ENCODE measurements around the gene PRR36. TPM values are rescaled to one million over a fixed set of nuclear protein-coding genes. Genes with fewer than 3 reads are reported as not detected.

The PRR36 gene
- total and polyA plus RNA-seq, 2 donors (not counting 1 experiment from before 2014, with no cell fraction given) = 0.01 TPM; not detected in 1

DNA sequence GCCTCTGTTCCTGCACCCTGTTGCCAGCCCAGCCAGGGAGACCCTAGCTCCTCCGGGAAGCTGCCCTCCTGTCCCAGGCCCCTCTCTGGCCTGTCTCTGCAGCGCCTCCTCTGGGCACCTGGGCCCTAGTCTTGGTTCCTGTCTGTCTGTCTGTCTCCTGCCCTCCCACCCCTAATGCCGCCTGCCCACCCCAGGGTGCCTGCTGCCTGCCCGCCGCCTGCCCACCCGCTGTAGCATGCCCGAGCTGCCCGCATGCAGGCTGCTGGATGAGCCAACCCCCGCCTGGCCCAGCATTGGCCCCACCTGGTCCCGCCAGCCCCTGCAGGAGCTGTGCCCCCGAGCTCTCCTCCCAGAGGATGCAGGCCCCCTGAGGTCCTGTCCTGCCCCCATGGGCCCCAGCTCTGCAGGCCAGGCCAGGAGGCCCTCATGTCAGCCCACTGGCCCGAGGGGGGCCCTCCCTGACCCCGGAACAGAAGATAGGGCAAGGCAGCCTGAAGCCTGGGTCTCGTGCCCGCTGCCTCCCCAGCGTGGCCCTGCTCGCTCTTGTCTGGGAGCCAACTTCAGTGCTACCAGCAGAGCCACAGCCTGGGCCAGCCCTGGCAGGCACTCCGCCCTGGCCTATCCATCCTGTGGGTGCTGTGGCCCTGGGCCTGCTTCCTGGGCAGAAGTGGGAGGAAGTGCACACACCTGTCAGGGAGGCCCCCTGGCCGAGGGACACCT, 34.7 kb upstream of the PRR36 start:
- Histone ChIP-seq H3K79me2 (ENCODE audit: control insufficient read depth, insufficient read depth, low read length) (peaks cover 40% of the 10 kb centered on the region), H3K9me3 (ENCODE audit: control extremely low read depth in 1 of 3, control insufficient read depth in 2 of 3, insufficient read depth in 1 of 3, low read length in 2 of 3) (no peaks in the 10 kb centered on the region), H2AFZ (ENCODE audit: insufficient read depth, low read depth, low read length, poor library complexity, severe bottlenecking) (no peak overlapping the region), H4K20me1 (ENCODE audit: control insufficient read depth, insufficient read depth, low read length, poor library complexity, severe bottlenecking) (peaks cover 94% of the 10 kb centered on the region), H3K27me3 (replicated peaks in 1 of 4; ENCODE audit: control extremely low read depth in 1 of 4, control insufficient read depth in 3 of 4, insufficient read depth in 4 of 4, low read length in 3 of 4) (no peaks in the 10 kb centered on the region), H3K4me1 (ENCODE audit: control insufficient read depth in 2 of 2, insufficient read depth in 2 of 2, low read length in 2 of 2) (peaks cover 12 to 13% of the 10 kb centered on the region in 2 donors), H3K4me2 (replicated peaks; ENCODE audit: low read depth, low read length, poor library complexity, severe bottlenecking) (no peak overlapping the region), H3K27ac (ENCODE audit: low read length in 2 of 2) (no peak overlapping the region), H3K36me3 (replicated peaks in 1 of 2; ENCODE audit: control extremely low read depth in 1 of 2, control insufficient read depth in 1 of 2, extremely low read depth in 1 of 2, insufficient read depth in 2 of 2, low read length in 1 of 2) (peaks cover 3 to 41% of the 10 kb centered on the region in 2 experiments), H3K9ac (ENCODE audit: low read length) (no peak overlapping the region), H3K4me3 (ENCODE audit: control extremely low read depth in 1 of 5, extremely low read depth in 1 of 5, insufficient read depth in 1 of 5, low read depth in 2 of 5, low read length in 4 of 5) (no peak overlapping the region)
- POLR2A ChIA-PET = interaction anchor here (0.6 kb wide), 2 partner anchors 46 to 158 kb away, joined by 3 to 5 read pairs; no protein-coding TSS in a partner anchor
- H3K4me3 Mint-ChIP-seq = no peak overlapping the region
- CTCF ChIA-PET = interaction anchor here (1.3 kb wide), 1 partner anchor 9 kb away, joined by 3 read pairs; no protein-coding TSS in a partner anchor
- no peaks in the 10 kb centered on the region for H3K9me3 Mint-ChIP-seq (ENCODE audit: insufficient read depth)
- H3K27ac Mint-ChIP-seq = no peak overlapping the region
- DNase-seq = peak; percentile 22
- H3K4me1 Mint-ChIP-seq = peaks cover 18% of the 10 kb centered on the region
- WGBS (ENCODE audit: insufficient coverage) = 93% methylated on average over 19 of the region's 19 CpGs
- TF ChIP-seq, protein P1, sequence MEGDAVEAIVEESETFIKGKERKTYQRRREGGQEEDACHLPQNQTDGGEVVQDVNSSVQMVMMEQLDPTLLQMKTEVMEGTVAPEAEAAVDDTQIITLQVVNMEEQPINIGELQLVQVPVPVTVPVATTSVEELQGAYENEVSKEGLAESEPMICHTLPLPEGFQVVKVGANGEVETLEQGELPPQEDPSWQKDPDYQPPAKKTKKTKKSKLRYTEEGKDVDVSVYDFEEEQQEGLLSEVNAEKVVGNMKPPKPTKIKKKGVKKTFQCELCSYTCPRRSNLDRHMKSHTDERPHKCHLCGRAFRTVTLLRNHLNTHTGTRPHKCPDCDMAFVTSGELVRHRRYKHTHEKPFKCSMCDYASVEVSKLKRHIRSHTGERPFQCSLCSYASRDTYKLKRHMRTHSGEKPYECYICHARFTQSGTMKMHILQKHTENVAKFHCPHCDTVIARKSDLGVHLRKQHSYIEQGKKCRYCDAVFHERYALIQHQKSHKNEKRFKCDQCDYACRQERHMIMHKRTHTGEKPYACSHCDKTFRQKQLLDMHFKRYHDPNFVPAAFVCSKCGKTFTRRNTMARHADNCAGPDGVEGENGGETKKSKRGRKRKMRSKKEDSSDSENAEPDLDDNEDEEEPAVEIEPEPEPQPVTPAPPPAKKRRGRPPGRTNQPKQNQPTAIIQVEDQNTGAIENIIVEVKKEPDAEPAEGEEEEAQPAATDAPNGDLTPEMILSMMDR (IDR thresholded peaks at IDR 0.05) = no peak
- TF ChIP-seq EZH2 (IDR thresholded peaks at IDR 0.05; ENCODE audit: borderline replicate concordance, insufficient read depth, low read depth, low read length, poor library complexity, severe bottlenecking) = no peak
- intact Hi-C loops (cut with micrococcal nuclease) = no loop called here
- ATAC-seq (ENCODE audit: low read depth) = no peak
- H3K27me3 Mint-ChIP-seq = no peaks in the 10 kb centered on the region

- Mint-ChIP-seq H3K9me3 (ENCODE audit: insufficient read depth) (no peaks in the 10 kb centered on the region), H3K27ac (no peak overlapping the region), H3K4me1 (peaks cover 22% of the 10 kb centered on the region), H3K27me3 (no peaks in the 10 kb centered on the region), H3K4me3 (no peak overlapping the region)
- Histone ChIP-seq H3K36me3 (replicated peaks in 1 of 2; ENCODE audit: control extremely low read depth in 1 of 2, control insufficient read depth in 1 of 2, extremely low read depth in 1 of 2, insufficient read depth in 2 of 2, low read length in 1 of 2) (peaks cover 3 to 41% of the 10 kb centered on the region in 2 experiments), H3K4me2 (replicated peaks; ENCODE audit: low read depth, low read length, poor library complexity, severe bottlenecking) (no peak overlapping the region), H3K4me3 (ENCODE audit: control extremely low read depth in 1 of 5, extremely low read depth in 1 of 5, insufficient read depth in 1 of 5, low read depth in 2 of 5, low read length in 4 of 5) (no peak overlapping the region), H3K79me2 (ENCODE audit: control insufficient read depth, insufficient read depth, low read length) (peaks cover 41% of the 10 kb centered on the region), H3K9me3 (ENCODE audit: control extremely low read depth in 1 of 3, control insufficient read depth in 2 of 3, insufficient read depth in 1 of 3, low read length in 2 of 3) (peaks cover 0 to 1% (median 0%) of the 10 kb centered on the region in 3 donors), H3K4me1 (ENCODE audit: control insufficient read depth in 2 of 2, insufficient read depth in 2 of 2, low read length in 2 of 2) (peaks cover 13% of the 10 kb centered on the region in 2 donors), H3K9ac (ENCODE audit: low read length) (no peak overlapping the region), H4K20me1 (ENCODE audit: control insufficient read depth, insufficient read depth, low read length, poor library complexity, severe bottlenecking) (peaks cover 87% of the 10 kb centered on the region), H3K27me3 (replicated peaks in 1 of 4; ENCODE audit: control extremely low read depth in 1 of 4, control insufficient read depth in 3 of 4, insufficient read depth in 4 of 4, low read length in 3 of 4) (no peaks in the 10 kb centered on the region), H3K27ac (ENCODE audit: low read length in 2 of 2) (no peak overlapping the region), H2AFZ (ENCODE audit: insufficient read depth, low read depth, low read length, poor library complexity, severe bottlenecking) (no peak overlapping the region)
- TF ChIP-seq, protein P1 (IDR thresholded peaks at IDR 0.05) = no peak
- no peak for TF ChIP-seq EZH2 (IDR thresholded peaks at IDR 0.05; ENCODE audit: borderline replicate concordance, insufficient read depth, low read depth, low read length, poor library complexity, severe bottlenecking)
- ChIA-PET CTCF (interaction anchor here (1.3 kb wide), 1 partner anchor 9 kb away, joined by 3 read pairs; no protein-coding TSS in a partner anchor), POLR2A (interaction anchor here (0.6 kb wide), 1 partner anchor 157 kb away, joined by 3 read pairs; no protein-coding TSS in a partner anchor)
- WGBS (ENCODE audit: insufficient coverage) = 90% methylated on average over 13 of the region's 14 CpGs
- no peak for ATAC-seq (ENCODE audit: low read depth)
- DNase-seq = no peak
- intact Hi-C loops (cut with micrococcal nuclease) = no loop called here
These were observed 34.0 kb upstream of the PRR36 start for GRCh38 chr19:7908078-7908699.
